GOT3 (cell line): ENCODE data around the gene ATXN10.
"Not testable (repeated sequence)": the region's sequence is repeated elsewhere in the genome, so short reads cannot be mapped to it uniquely, and the experiment has no call there.

Experiments used
- DNase-seq: peaks from one replicate; lab custom pipeline; 2025; ENCODE audit warnings: mixed read lengths; lab: John Stamatoyannopoulos, UW

Gene ATXN10

GRCh38 chr22:45642986-45643385 lies 28.6 kb upstream of the ATXN10 start:
- DNase-seq: no peak

GRCh38 chr22:45644714-45645113 lies 26.9 kb upstream of the ATXN10 start:
- no peak for DNase-seq

- DNase-seq: no peak
Measured at GRCh38 chr22:45645150-45645525, 26.5 kb upstream of the ATXN10 start.

- no peak for DNase-seq
Measured at GRCh38 chr22:45645526-45646414, 25.9 kb upstream of the ATXN10 start.

- no peak for DNase-seq
Measured at GRCh38 chr22:45647532-45648225, 24.0 kb upstream of the ATXN10 start.

- DNase-seq: no peak
Measured at GRCh38 chr22:45648301-45649117, 23.1 kb upstream of the ATXN10 start.

GRCh38 chr22:45649809-45650208 lies 21.8 kb upstream of the ATXN10 start:
- DNase-seq: no peak

- DNase-seq: no peak
Measured at GRCh38 chr22:45650721-45651120, 20.9 kb upstream of the ATXN10 start.

- DNase-seq: no peak
Measured at GRCh38 chr22:45651931-45652528, 19.6 kb upstream of the ATXN10 start.

- no peak for DNase-seq
Measured at GRCh38 chr22:45656577-45656976, 15.1 kb upstream of the ATXN10 start.

GRCh38 chr22:45657701-45658100 lies 13.9 kb upstream of the ATXN10 start:
- no peak for DNase-seq

GRCh38 chr22:45664136-45664646 lies 7.4 kb upstream of the ATXN10 start:
- no peak for DNase-seq

GRCh38 chr22:45667486-45667885 lies 4.1 kb upstream of the ATXN10 start:
- DNase-seq: no peak

GRCh38 chr22:45670363-45670762 lies 1.3 kb upstream of the ATXN10 start:
- not testable (repeated sequence) for DNase-seq

- no peak for DNase-seq
Measured at GRCh38 chr22:45670981-45671782, 452 bp upstream of the ATXN10 start.

GRCh38 chr22:45672564-45673481 lies 1.2 kb downstream of the ATXN10 start:
- no peak for DNase-seq

GRCh38 chr22:45673482-45674175 lies 2.0 kb downstream of the ATXN10 start:
- DNase-seq: no peak

GRCh38 chr22:45676024-45676423 lies 4.4 kb downstream of the ATXN10 start:
- DNase-seq: no peak

GRCh38 chr22:45677063-45677462 lies 5.4 kb downstream of the ATXN10 start:
- no peak for DNase-seq
